GM08714 (cell line): ENCODE data around the gene C1RL.

Experiments
- H3K4me3 ChIP-seq: fragments of 200-500 bp; sonication (Bioruptor generic); 2 replicates; pipeline ENCODE4 v1.5.1; 2014; ENCODE audit warnings: mild to moderate bottlenecking, low read length, inconsistent platforms
- ZNF274 ChIP-seq: IDR thresholded peaks from 2 replicates; pipeline ENCODE4 v1.6.1; 2012; ENCODE audit warnings: mild to moderate bottlenecking, low read depth, low read length

Gene C1RL

DNA sequence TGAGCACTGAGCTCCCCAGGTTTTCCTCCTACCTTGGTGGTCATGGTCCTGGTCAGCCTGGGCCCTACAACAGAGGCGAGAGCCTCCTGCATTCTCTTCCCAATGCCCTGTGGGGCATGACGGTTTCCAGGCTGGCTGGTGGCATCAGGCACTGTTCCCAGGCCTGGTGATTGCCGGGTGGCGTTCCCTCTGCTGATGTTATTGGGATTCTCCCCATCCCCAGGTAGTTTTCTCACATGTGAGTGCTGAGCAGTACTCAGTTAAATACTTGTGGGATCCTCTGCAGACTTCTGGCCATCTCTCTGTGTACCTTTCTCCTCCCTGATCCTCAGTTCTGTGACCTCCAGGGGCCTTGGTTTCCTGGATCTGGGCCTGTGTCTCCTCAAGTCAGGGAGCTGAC, 32.5 kb downstream of the C1RL start:
- no peak for TF ChIP-seq ZNF274
- no peak overlapping the region for H3K4me3 ChIP-seq

- no peak for TF ChIP-seq ZNF274
- no peak overlapping the region for H3K4me3 ChIP-seq
These were observed 33.1 kb downstream of the C1RL start for GRCh38 chr12:7075939-7076338.

DNA sequence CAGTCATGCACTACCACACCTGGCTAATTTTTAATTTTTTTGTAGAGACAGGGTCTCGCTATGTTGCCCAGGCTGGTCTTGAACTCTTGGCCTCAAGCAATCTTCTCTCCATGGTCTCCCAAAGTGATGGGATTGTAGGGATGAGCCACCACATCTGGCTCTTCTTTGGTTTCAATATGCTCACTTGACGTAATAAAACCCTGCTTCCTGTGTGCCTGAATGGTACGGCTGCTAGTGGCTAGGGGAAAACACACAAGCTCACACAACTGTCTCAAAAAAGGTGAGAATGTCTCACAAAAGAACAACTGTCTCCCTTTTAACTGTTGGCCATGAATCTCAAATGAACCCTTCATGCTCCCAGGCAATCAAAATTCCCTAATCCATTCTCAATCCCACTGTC, 33.5 kb downstream of the C1RL start:
- no peak for TF ChIP-seq ZNF274
- H3K4me3 ChIP-seq = no peak overlapping the region

- no peak for TF ChIP-seq ZNF274
- no peak overlapping the region for H3K4me3 ChIP-seq
These were observed 35.1 kb downstream of the C1RL start for GRCh38 chr12:7073946-7074345.

- TF ChIP-seq ZNF274 = no peak
- no peak overlapping the region for H3K4me3 ChIP-seq
These were observed 36.5 kb downstream of the C1RL start for GRCh38 chr12:7072554-7072953.

DNA sequence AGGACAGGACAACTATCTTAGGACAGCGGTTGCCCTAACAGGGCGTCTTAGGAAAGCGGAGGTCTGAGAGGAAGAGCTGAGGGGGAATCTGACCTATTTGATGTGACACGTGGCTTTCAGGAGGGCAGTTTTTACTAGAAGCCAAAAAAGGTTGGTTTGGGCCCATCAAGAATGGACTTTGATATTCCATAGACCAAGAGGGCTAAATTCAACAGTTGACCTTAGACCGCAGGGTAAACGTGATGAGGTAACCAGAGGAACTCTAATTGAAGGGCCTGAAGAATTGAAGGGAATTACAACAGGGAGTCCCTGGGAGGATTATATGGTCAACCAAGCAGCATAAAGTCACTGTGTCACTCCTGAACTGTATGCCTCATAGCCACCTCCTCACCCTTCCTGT, 37.0 kb downstream of the C1RL start:
- no peak overlapping the region for H3K4me3 ChIP-seq
- TF ChIP-seq ZNF274 = no peak

GRCh38 chr12:7069386-7069785, 39.6 kb downstream of the C1RL start:
- no peak overlapping the region for H3K4me3 ChIP-seq
- TF ChIP-seq ZNF274 = no peak

DNA sequence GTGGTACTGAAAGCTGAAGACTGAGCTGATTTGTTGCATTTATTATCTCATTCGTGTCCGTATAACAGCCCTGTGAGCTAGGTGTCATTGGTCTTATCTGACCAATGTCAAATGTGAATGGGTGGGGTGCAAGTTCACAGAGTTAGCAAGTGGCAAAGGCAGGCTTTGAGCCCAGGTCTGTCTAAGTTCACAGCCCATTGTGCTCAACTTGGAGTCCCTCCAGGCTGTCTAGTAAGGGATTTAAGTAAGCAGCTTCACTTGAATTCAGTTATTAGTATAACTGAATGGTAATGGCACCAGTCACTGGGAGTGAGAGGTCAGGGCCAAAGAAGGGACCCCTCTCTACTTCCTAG, 40.0 kb downstream of the C1RL start:
- no peak overlapping the region for H3K4me3 ChIP-seq
- no peak for TF ChIP-seq ZNF274

DNA sequence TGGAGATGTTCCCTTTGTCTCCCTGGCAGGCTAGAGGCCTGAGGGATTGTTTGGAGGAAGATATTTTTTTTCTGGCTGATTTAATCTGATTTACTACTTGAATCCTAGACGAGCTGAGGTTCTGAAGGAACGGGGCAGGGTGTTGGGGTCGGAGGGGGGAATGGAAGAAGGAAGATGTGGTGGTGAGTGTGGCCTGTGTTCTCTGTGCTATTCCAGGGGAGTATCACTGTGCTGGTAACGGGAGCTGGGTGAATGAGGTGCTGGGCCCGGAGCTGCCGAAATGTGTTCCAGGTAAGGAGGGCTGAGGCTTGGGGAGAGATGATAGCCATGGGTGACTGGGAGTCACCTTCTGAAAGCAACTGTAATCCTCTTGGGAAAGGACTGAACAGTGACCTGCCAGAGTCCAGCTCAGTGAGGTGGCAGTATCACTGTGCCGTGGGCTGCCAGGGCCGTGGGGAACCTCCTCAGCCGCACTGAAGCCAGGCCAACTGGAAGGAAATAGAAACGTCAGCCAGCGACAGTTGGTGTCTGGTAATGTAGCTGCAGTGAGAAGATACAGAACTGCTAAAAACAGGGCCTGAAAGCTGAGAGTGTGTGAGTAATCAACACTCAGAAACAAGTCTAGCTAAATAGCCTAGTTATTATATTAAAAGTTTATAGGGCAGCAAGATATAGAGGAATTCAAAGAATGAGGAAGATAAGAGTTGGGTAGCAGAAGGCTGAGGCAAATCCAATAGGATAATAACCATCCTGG, 40.6 kb downstream of the C1RL start:
- H3K4me3 ChIP-seq = no peak overlapping the region
- TF ChIP-seq ZNF274 = no peak

GRCh38 chr12:7067096-7067495, 41.9 kb downstream of the C1RL start:
- no peak overlapping the region for H3K4me3 ChIP-seq
- no peak for TF ChIP-seq ZNF274

- H3K4me3 ChIP-seq = no peak overlapping the region
- no peak for TF ChIP-seq ZNF274
These were observed 42.4 kb downstream of the C1RL start for GRCh38 chr12:7066596-7066995.

DNA sequence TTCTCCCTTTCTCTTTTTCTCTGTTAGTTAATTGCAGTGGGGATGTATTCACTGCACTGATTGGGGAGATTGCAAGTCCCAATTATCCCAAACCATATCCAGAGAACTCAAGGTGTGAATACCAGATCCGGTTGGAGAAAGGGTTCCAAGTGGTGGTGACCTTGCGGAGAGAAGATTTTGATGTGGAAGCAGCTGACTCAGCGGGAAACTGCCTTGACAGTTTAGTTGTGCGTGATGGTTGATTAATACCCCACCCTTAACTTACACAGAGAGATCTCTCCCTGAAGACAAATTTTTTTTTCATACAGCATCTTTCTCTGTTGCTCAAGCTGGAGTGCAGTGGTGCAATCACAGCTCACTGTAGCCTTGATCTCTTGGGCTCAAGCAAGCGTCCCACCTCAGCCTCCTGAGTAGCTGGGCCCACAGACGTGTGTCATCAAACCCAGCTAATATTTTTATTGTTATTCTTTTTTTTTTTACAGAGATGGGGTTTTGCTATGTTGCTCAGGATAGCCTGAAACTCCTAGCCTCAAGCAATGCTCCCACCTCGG, 43.9 kb downstream of the C1RL start:
- no peak overlapping the region for H3K4me3 ChIP-seq
- no peak for TF ChIP-seq ZNF274

- TF ChIP-seq ZNF274 = no peak
- H3K4me3 ChIP-seq = no peak overlapping the region
These were observed 44.5 kb downstream of the C1RL start for GRCh38 chr12:7064516-7064915.

DNA sequence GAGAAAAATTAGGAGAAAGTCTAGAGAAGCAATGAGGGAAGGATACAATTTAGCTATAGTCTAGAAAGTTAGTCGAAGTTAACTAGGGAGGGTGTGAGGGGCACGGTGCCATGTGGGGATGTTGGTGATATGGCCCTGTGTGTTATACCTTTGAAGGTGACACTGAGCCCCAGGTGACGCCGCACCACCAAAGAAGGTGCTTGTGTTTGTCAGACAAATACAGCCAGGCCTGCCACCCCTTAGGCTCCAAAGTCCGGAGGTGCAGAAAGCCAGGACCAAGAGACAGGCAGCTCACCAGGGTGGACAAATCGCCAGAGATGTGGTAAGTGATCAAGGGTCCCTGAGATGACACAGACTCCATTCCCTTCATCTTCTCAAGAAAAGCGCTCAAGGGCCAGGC, 47.4 kb downstream of the C1RL start:
- TF ChIP-seq ZNF274 = no peak
- no peak overlapping the region for H3K4me3 ChIP-seq

DNA sequence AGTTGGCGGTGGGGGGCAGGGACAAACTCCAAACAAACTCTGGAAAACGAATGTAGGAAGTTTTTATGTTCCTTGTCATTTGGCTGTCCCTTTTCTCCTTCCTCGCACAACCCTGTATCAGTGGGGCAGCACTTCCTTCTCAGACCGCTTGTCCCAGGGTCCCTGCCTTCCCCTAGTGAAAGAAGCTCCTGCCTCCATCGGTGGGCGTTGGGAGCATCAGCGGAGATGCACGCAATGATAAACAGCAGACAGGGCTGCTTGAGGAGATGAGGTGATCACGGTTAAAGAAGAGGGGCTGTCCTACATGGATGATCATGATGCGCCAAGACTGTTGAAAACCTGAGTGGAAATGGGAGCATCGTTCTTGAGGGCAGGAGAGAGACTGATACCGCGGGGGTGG, 47.9 kb downstream of the C1RL start:
- no peak for TF ChIP-seq ZNF274
- H3K4me3 ChIP-seq = no peak overlapping the region
